H9 (cell line): ENCODE results near the gene CSHL1. TPM values are rescaled to one million over a fixed set of nuclear protein-coding genes. Genes with fewer than 3 reads are reported as not detected.

Source experiments
- DNase-seq: peaks from one replicate; pipeline ENCODE4 v3.0.0-alpha.2; 2017
- H2AFZ ChIP-seq: one replicate; pipeline ENCODE4 v1.6.1; 2013; ENCODE audit warnings: mild to moderate bottlenecking, low read length, control low read depth, moderate library complexity
- H2AK5ac ChIP-seq: 2 replicates; pipeline ENCODE4 v1.6.1; 2013; ENCODE audit warnings: low read length, control low read depth, mixed read lengths; ENCODE audit not compliant: insufficient read length
- H2BK120ac ChIP-seq: one replicate; pipeline ENCODE4 v1.6.1; 2013; ENCODE audit warnings: low read depth, mild to moderate bottlenecking, low read length, control low read depth, inconsistent platforms; ENCODE audit not compliant: poor library complexity, severe bottlenecking
- H2BK12ac ChIP-seq: 2 replicates; pipeline ENCODE4 v1.6.1; 2013; ENCODE audit warnings: low read length, control low read depth, mixed read lengths, low read depth; ENCODE audit not compliant: insufficient read length
- H2BK15ac ChIP-seq: 2 replicates; pipeline ENCODE4 v1.6.1; 2013; ENCODE audit warnings: low read depth, low read length, control low read depth
- H2BK20ac ChIP-seq: one replicate; pipeline ENCODE4 v1.6.1; 2013; ENCODE audit warnings: low read depth, mild to moderate bottlenecking, low read length, control low read depth, inconsistent platforms; ENCODE audit not compliant: poor library complexity, severe bottlenecking
- H2BK5ac ChIP-seq: 2 replicates; pipeline ENCODE4 v1.6.1; 2013; ENCODE audit warnings: low read length, control low read depth, mixed read lengths; ENCODE audit not compliant: insufficient read length
- H3K14ac ChIP-seq: 2 replicates; pipeline ENCODE4 v1.6.1; 2013; ENCODE audit warnings: low read length, control low read depth; ENCODE audit not compliant: insufficient read depth
- H3K18ac ChIP-seq: 2 replicates; pipeline ENCODE4 v1.6.1; 2013; ENCODE audit warnings: low read depth, mild to moderate bottlenecking, mixed read lengths, low read length, control low read depth; ENCODE audit not compliant: insufficient read length
- H3K23ac ChIP-seq: 2 replicates; pipeline ENCODE4 v1.6.1; 2013; ENCODE audit warnings: low read length, control low read depth, mixed read lengths, low read depth; ENCODE audit not compliant: insufficient read length
- H3K23me2 ChIP-seq: 2 replicates; pipeline ENCODE4 v1.6.1; 2013; ENCODE audit warnings: low read depth, mild to moderate bottlenecking, mixed read lengths, low read length, control low read depth; ENCODE audit not compliant: insufficient read length, poor library complexity, severe bottlenecking
- H3K27ac ChIP-seq: 2 replicates; pipeline ENCODE4 v1.5.1; 2013; ENCODE audit warnings: low read length, control low read depth, mixed read lengths, low read depth; ENCODE audit not compliant: insufficient read length
- H3K27me3 ChIP-seq: 2 replicates; pipeline ENCODE4 v1.6.1; 2013; ENCODE audit warnings: low read length, control low read depth, inconsistent platforms; ENCODE audit not compliant: insufficient read depth
- H3K4ac ChIP-seq: 2 replicates; pipeline ENCODE4 v1.6.1; 2013; ENCODE audit warnings: low read depth, mild to moderate bottlenecking, control low read depth, inconsistent platforms, low read length, moderate library complexity
- H3K4me1 ChIP-seq: 2 replicates; pipeline ENCODE4 v1.6.1; 2013; ENCODE audit warnings: low read length, control low read depth, inconsistent platforms; ENCODE audit not compliant: insufficient read depth
- H3K4me2 ChIP-seq: 2 replicates; pipeline ENCODE4 v1.6.1; 2013; ENCODE audit warnings: low read length, control low read depth, mixed read lengths; ENCODE audit not compliant: insufficient read length, insufficient read depth
- H3K56ac ChIP-seq: 2 replicates; pipeline ENCODE4 v1.6.1; 2013; ENCODE audit warnings: low read depth, mild to moderate bottlenecking, mixed read lengths, low read length, control low read depth; ENCODE audit not compliant: insufficient read length
- H3K79me1 ChIP-seq: 2 replicates; pipeline ENCODE4 v1.6.1; 2013; ENCODE audit warnings: low read depth, mild to moderate bottlenecking, moderate library complexity, low read length, control low read depth, inconsistent platforms; ENCODE audit not compliant: insufficient read depth, poor library complexity, severe bottlenecking
- H3K79me2 ChIP-seq: 2 replicates; pipeline ENCODE4 v1.6.1; 2013; ENCODE audit warnings: low read length, control low read depth, inconsistent platforms; ENCODE audit not compliant: insufficient read depth
- H3K9ac ChIP-seq: 2 replicates; pipeline ENCODE4 v1.6.1; 2013; ENCODE audit warnings: low read length, control low read depth, mixed read lengths; ENCODE audit not compliant: insufficient read length; ENCODE audit errors: extremely low read depth
- H3K9me3 ChIP-seq: one replicate; pipeline ENCODE4 v1.6.1; 2013; ENCODE audit warnings: low read depth, low read length, inconsistent platforms; ENCODE audit not compliant: control insufficient read depth
- H3T11ph ChIP-seq: one replicate; pipeline ENCODE4 v1.6.1; 2013; ENCODE audit warnings: mild to moderate bottlenecking, low read length, control low read depth, inconsistent platforms
- H4K20me1 ChIP-seq: one replicate; pipeline ENCODE4 v1.6.1; 2013; ENCODE audit not compliant: control insufficient read depth, insufficient read length, insufficient read depth
- H4K5ac ChIP-seq: 2 replicates; pipeline ENCODE4 v1.6.1; 2013; ENCODE audit warnings: low read depth, mild to moderate bottlenecking, mixed read lengths, low read length, control low read depth; ENCODE audit not compliant: insufficient read length
- H4K8ac ChIP-seq: replicated peaks from 2 replicates; pipeline ENCODE4 v1.6.1; 2013; ENCODE audit warnings: low read length, control low read depth, mixed read lengths, low read depth; ENCODE audit not compliant: insufficient read length
- H4K91ac ChIP-seq: 2 replicates; pipeline ENCODE4 v1.6.1; 2013; ENCODE audit warnings: low read depth, mild to moderate bottlenecking, moderate library complexity, mixed read lengths, low read length, control low read depth; ENCODE audit not compliant: insufficient read length
- H3K27ac Mint-ChIP-seq, 3 experiments: 2 replicates in 2 of 3; 3 replicates in 1 of 3; pipeline ENCODE4 v1.8.0; 2020 to 2021; ENCODE audit warnings: mixed read lengths in 3 of 3, mild to moderate bottlenecking in 1 of 3, moderate library complexity in 1 of 3
- H3K27me3 Mint-ChIP-seq: 2 replicates; pipeline ENCODE4 v1.8.0; 2021; ENCODE audit warnings: low read depth, mild to moderate bottlenecking, moderate library complexity, mixed read lengths
- H3K36me3 Mint-ChIP-seq, 3 experiments: 2 replicates in 2 of 3; 3 replicates in 1 of 3; pipeline ENCODE4 v1.8.0; 2020 to 2021; ENCODE audit warnings: low read depth in 3 of 3, mixed read lengths in 3 of 3; ENCODE audit not compliant: insufficient read depth in 1 of 3
- H3K4me1 Mint-ChIP-seq, 2 experiments: 2 replicates each; pipeline ENCODE4 v1.8.0; 2020; ENCODE audit warnings: mixed read lengths in 2 of 2
- H3K4me3 Mint-ChIP-seq, 2 experiments: 2 replicates in 1 of 2; 3 replicates in 1 of 2; pipeline ENCODE4 v1.8.0; 2020 to 2021; ENCODE audit warnings: mild to moderate bottlenecking in 2 of 2, mixed read lengths in 2 of 2, moderate library complexity in 1 of 2
- H3K9me3 Mint-ChIP-seq, 2 experiments: 2 replicates in 1 of 2; 3 replicates in 1 of 2; pipeline ENCODE4 v1.8.0; 2020; ENCODE audit warnings: mild to moderate bottlenecking in 2 of 2, mixed read lengths in 2 of 2, moderate library complexity in 1 of 2
- WGBS: extraction: QIAGEN DNeasy Blood & Tissue Kit; methylation state at CpG from one replicate; pipeline ENCODE4 v1.1.7; 2013; ENCODE audit warnings: missing lambda C conversion rate, low lambda C conversion rate, mixed read lengths; ENCODE audit not compliant: insufficient read length; ENCODE audit errors: extremely low coverage; 5-methylcytosine and 5-hydroxymethylcytosine counted together
- total RNA-seq: library from RNA; stranded (reverse); gene quantifications from 2 replicates; pipeline ENCODE4 v1.2.1, GENCODE V29; 2021
- TF ChIP-seq, protein P1 (sequence below): fragments of 200-600 bp; sonication (generic); conservative IDR thresholded peaks from 3 replicates; pipeline ENCODE4 v1.8.0; 2021; ENCODE audit warnings: antibody characterized with exemption, mild to moderate bottlenecking

The CSHL1 gene
- total RNA-seq, 1 experiment from 2014 or later: not detected

- Mint-ChIP-seq H3K27ac (no peak overlapping the region; a peak in 1 of 7 replicates), H3K4me1 (peaks cover 2 to 3% of the 10 kb centered on the region in 2 experiments; a peak in 2 of 4 replicates), H3K36me3 (peaks cover 0 to 1% (median 0%) of the 10 kb centered on the region in 3 experiments; a peak in 1 of 7 replicates), H3K4me3 (no peak overlapping the region), H3K27me3 (no peaks in the 10 kb centered on the region), H3K9me3 (no peaks in the 10 kb centered on the region)
- no peak overlapping the region for H3K4ac ChIP-seq
- no peak overlapping the region for H2AFZ ChIP-seq
- no peak overlapping the region for H2BK20ac ChIP-seq
- H4K8ac ChIP-seq: no peak overlapping the region
- no peaks in the 10 kb centered on the region for H3K27me3 ChIP-seq
- TF ChIP-seq, protein P1, sequence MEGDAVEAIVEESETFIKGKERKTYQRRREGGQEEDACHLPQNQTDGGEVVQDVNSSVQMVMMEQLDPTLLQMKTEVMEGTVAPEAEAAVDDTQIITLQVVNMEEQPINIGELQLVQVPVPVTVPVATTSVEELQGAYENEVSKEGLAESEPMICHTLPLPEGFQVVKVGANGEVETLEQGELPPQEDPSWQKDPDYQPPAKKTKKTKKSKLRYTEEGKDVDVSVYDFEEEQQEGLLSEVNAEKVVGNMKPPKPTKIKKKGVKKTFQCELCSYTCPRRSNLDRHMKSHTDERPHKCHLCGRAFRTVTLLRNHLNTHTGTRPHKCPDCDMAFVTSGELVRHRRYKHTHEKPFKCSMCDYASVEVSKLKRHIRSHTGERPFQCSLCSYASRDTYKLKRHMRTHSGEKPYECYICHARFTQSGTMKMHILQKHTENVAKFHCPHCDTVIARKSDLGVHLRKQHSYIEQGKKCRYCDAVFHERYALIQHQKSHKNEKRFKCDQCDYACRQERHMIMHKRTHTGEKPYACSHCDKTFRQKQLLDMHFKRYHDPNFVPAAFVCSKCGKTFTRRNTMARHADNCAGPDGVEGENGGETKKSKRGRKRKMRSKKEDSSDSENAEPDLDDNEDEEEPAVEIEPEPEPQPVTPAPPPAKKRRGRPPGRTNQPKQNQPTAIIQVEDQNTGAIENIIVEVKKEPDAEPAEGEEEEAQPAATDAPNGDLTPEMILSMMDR: peak; percentile 74
- no peak overlapping the region for H2BK5ac ChIP-seq
- no peaks in the 10 kb centered on the region for H3K4me1 ChIP-seq
- no peak overlapping the region for H3K18ac ChIP-seq
- H3K23me2 ChIP-seq: no peaks in the 10 kb centered on the region
- H2AK5ac ChIP-seq: no peak overlapping the region
- H3K9ac ChIP-seq: no peak overlapping the region
- no peak overlapping the region for H2BK120ac ChIP-seq
- H3K27ac ChIP-seq: no peak overlapping the region
- no peak overlapping the region for H4K5ac ChIP-seq
- no peak overlapping the region for H3K56ac ChIP-seq
- no peak overlapping the region for H2BK12ac ChIP-seq
- H3K4me2 ChIP-seq: no peak overlapping the region
- H3K79me2 ChIP-seq: no peaks in the 10 kb centered on the region
- H4K91ac ChIP-seq: no peak overlapping the region
- WGBS: no CpG with 5 or more reads among the region's 29 CpGs
- H3K23ac ChIP-seq: no peak overlapping the region
- no peak overlapping the region for H2BK15ac ChIP-seq
- peak; percentile 83 for DNase-seq
- no peak overlapping the region for H3K14ac ChIP-seq
- no peaks in the 10 kb centered on the region for H3K9me3 ChIP-seq
- H3T11ph ChIP-seq: no peak overlapping the region
- no peaks in the 10 kb centered on the region for H3K79me1 ChIP-seq
- no peaks in the 10 kb centered on the region for H4K20me1 ChIP-seq
Measured at GRCh38 chr17:63950940-63951907, 40.2 kb upstream of the CSHL1 start.
